HepG2 (cell line): ENCODE results near the gene SLC23A2.

Experiments used
- RAD21 ChIP-seq: fragments of 450-650 bp; formaldehyde crosslinking; IDR thresholded peaks from 2 replicates; pipeline ENCODE4 v1.5.0; 2020; ENCODE audit warnings: mild to moderate bottlenecking
- ZNF777 ChIP-seq: sonication (generic); formaldehyde crosslinking; IDR thresholded peaks from 2 replicates; pipeline ENCODE4 v1.4.0; 2020; ENCODE audit warnings: missing genetic modification reagents
- TF ChIP-seq, protein P1 (sequence below): sonication (generic); formaldehyde crosslinking; IDR thresholded peaks from 2 replicates; pipeline ENCODE4 v1.5.0; 2020; ENCODE audit warnings: mild to moderate bottlenecking, missing genetic modification reagents, moderate library complexity

DNA sequence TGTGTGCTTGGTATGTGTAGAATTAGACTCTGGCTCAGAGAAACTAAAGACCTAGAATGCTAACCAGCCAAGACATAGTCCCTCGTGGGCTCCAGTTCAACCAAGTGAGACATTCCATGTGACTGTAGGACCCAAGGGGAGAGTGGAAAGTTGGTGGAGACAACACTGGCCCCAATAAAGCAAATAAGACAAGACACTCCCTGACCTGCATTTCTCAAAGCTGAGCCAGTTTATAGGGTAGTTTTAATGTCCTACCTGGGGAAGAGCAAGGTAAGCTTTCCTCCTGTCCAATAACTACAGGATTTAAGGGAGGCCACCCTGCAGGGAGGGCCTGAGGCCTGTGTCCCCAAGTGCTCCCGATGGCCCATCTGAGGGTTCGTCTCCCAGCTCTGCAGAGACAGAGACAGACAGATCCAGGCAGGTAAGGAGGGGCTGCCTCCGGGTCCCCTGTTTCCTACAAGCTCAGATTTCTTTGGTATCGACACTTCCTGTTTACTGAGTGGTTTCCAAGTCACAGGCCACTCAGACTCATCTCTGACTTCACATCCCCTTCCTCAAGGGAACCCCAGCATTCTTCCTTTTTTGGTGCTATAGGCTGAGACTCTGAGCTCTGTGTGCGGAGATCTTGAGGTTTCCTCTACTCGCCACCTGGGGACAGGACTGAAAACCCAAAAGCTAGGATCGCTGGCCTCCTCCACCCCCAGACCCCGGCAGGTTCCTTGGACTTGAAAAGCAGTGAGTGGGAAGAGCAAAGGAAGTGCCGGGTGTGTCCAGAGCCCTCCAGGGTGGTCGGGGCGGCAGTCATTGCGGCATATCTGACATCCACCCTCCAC lies 187.2 kb downstream of the SLC23A2 start:
- TF ChIP-seq RAD21 (CRISPR knock-in tag) = no peak
- TF ChIP-seq, protein P1, sequence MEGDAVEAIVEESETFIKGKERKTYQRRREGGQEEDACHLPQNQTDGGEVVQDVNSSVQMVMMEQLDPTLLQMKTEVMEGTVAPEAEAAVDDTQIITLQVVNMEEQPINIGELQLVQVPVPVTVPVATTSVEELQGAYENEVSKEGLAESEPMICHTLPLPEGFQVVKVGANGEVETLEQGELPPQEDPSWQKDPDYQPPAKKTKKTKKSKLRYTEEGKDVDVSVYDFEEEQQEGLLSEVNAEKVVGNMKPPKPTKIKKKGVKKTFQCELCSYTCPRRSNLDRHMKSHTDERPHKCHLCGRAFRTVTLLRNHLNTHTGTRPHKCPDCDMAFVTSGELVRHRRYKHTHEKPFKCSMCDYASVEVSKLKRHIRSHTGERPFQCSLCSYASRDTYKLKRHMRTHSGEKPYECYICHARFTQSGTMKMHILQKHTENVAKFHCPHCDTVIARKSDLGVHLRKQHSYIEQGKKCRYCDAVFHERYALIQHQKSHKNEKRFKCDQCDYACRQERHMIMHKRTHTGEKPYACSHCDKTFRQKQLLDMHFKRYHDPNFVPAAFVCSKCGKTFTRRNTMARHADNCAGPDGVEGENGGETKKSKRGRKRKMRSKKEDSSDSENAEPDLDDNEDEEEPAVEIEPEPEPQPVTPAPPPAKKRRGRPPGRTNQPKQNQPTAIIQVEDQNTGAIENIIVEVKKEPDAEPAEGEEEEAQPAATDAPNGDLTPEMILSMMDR (CRISPR knock-in tag) = no peak
- TF ChIP-seq ZNF777 (CRISPR knock-in tag) = no peak
